Stimulated activated CD8-positive, alpha-beta memory T cell treated with anti-CD3 and anti-CD28 coated beads, Interleukin-15, amount 100 ng/mL, for 4 hours (primary cell): ENCODE results near the gene SVOPL.

Experiments
- DNase-seq, 2 donors: peaks; one replicate each; pipeline ENCODE4 v3.0.0-alpha.2; 2020; ENCODE audit warnings: low read depth in 2 of 2

The SVOPL gene

DNA sequence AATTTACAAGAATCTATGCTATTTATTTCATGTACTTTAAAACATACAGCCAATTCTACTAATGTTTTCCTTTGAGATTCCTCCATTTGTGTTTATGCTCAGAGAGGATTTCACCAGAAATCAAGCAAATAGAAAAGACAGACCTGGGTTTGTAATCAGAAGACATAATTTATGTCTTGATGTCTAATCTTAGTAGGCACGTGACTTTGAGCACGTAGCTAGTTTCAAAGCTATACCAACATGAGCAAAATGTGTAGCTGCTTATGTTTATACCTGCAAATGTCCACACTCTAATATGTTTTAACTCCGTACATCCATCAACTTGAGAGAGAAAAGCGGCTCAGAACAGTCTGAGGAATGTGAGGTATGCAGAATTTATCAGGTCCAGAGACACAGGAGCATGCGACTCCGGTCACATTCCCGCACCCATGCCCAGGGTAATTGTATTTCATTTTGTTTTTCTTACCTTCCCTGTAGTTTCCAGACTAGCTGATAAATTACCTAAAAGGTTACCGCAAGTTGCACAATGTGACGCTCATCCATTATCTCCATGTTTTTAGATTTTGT, 40.0 kb downstream of the SVOPL start:
- DNase-seq = no peak

DNA sequence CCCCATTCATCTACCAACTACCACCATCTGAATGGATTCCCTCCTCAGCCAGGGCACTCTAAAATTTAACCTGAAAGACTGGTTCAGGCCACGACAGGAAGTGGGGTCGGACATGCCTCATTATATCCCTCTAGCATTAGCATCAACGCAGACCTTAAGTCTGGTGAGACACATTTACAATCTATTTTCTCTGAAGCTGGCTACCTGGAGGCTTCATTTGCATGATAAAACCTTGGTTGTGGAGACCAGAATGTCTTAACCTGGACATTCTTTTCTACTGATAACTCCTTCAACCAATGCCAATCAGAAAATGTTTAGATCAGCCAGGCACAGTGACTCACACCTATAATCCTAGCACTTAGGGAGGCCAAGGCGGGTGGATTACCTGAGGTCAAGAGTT, 42.3 kb downstream of the SVOPL start:
- no peak for DNase-seq

DNA sequence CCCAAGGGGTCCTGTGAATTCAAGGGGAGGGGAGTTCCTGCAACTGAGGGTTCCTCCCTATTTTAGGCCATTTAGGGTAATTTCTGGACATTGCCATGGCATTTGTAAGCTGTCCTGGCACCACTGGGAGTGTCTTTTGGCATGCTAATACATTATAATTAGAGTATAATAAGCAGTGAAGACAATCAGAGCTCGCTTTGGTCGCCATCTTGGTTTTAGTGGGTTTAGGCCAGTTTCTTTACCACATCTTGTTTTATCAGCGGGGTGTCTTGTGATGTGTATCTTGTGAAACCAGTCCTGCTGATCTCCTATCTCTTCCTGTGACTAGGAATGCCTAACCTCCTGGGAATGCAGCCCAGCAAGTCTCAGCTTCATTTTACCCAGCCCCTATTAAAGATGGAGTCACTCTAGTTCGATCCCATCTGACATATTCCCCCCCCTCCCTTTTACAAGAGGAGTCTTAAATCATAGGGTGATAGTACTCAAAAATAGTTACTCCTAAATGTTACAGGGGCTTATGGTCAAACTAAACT, 43.2 kb downstream of the SVOPL start:
- DNase-seq = no peak

DNA sequence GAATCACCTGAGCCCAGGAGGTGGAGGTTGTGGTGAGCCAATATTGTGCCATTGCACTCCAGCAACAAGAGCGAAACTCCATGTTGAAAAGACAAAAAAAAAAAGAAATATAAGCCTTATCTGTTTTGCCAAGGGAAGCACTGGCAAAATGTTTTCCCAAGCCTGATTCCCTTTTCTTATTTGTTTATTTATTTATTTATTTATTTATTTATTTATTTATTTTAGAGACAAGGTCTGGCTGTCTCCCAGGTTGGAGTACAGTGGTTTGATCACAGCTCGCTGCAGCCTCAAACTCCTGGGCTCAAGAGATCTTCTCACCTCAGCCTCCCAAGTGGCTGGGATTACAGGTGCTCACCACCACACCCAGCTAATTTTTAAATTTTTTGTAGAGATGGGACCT, 44.2 kb downstream of the SVOPL start:
- DNase-seq = no peak

DNA sequence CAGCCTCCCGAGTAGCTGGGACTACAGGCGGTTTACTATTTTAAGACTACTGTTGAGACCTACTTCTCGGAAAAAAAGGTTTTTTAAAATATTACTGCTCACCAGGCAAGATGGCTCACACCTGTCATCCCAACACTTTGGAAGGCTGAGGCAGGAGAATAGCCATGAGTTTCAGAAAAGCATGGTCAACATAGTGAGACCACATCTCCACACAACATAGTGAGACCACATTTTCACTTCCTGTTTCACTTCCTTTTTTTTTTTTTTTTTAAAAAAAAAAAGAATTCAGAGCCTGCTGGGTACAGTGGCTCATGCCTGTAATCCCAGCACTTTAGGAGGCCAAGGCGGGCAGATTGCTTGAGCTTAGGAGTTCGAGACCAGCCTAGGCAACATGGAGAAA, 46.5 kb downstream of the SVOPL start:
- no peak for DNase-seq

DNA sequence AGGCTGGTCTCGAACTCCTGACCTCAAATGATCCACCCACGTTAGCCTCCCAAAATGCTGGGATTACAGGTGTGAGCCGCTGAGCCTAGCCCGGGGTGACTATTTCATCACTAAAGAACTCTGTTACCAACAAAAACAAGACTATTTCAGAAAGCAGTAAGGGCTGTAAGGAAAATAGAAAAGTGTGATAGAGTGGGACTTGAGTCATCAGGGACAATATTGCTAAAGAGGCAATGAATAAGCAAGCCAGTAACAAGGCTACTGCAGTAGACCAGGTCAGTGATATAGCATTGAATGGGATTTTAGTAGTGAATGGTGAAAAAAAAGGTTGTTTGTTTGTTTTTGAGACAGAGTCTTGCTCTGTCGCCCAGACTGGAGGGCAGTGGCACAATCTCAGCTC, 51.7 kb downstream of the SVOPL start:
- DNase-seq = no peak

DNA sequence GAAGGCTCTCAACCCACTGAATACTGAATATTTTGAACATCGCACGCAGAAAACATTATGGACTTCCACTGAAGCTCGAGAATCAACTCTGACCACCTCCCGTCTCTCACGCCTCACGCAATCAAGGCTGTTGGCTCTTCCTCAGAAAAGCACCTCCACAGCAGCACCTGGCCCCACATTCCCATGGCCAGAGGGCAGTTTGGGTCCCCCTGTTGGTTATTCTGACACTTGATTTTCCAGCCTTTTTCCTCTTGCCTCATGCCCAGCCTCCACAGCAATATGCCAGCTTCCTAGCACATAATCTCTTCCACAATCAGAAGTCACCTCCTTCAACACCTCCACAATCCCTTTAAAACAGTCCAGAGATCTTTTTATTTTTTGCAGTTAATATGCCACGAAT, 55.9 kb downstream of the SVOPL start:
- no peak for DNase-seq

DNA sequence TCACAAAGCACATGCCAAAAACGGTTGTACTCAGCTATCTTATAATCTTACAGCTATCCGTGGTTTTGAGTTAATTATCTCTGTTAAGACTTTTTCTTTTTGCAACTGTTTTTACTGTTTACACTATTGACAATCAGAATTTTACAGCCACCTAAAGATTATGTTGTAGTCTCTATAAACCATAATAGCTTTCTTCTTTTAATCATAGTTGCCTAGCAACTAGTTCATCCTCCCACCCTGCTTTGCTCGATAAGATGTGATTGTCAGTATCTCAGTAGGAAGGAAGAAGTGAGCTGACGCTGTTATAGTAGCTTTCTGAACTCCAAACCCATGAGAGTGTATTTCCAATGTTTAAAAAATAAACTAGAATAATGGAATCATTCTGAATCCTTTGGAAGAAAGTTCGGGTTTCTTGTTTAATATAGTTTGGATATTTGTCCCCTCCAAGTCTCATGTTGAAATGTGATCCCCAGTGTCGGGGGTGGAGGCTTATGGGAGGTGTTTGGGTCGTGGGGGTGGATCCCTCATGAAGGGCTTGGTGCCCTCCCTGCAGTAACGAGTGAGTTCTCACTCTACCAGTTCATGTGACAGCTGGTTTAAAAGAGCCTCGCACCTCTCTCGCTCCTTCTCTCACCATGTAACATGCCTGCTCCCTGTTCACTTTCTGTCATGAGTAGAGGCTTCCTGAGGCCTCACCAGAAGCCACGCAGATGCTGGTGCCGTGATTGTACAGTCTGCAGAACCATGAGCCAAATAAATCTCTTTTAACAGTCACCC, 68.1 kb downstream of the SVOPL start:
- no peak for DNase-seq

DNA sequence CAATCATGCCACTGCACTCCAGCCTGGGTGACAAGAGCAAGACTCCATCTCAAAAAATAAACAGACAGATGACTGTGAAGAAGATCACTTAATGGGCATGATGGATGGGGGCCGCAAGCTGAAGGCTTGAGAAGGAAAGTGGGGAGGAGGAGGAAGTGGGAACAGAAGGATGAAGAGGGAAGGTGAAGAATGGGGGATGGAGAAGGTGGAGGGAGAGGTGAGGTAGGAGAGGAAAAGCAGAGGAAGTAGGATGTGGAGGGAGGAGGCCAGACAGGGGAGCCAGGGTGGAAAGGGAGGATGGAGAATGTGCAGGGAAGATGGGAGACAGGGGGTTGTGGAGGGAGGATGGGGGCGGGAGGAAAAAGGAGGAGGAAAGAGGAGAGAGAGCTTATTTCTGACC, 68.8 kb downstream of the SVOPL start:
- no peak for DNase-seq

DNA sequence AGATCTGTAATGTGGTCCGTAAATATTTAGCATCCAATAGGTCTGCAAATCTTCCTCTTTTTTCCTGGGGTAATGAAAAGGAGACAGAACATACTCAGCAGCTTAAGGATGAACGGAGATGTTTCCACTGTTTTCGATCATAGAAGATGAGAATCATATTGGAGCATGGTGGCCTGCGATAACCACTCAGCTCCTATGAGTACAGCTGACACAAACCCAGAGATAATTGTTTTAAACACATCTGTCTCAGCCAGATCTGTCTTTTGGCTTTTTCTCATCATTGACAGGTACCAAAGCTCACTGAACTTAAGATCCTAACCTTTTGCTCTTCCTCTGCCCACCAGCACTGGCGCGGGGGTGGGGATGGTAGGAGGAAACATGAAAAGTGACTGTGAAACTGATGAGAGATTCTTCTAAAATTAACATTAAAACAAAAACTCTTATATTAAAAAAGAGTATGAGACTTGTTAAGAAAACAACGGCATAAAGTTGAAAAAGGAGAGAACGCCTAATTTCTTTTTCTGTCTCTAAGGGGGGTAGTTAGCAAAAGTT, 71.0 kb downstream of the SVOPL start:
- no peak for DNase-seq

DNA sequence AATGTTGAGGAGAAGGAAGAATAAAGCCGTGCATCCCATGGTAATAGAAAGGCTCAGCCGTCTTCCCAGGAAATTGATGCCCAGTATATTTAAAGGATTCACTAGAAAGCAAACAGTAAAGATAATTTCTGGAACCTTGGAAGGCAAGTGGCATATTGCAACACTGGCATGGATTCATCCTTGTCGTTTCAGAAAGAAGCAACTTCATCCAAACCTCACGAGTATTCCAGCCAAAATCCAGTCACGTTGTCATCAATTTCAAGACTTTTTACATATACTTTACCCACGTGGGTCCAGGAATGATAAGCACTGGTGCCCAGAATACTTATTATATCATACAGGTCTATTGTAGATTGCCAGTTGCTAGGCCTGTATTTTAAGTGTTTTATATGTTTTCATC, 73.8 kb downstream of the SVOPL start:
- no peak for DNase-seq

DNA sequence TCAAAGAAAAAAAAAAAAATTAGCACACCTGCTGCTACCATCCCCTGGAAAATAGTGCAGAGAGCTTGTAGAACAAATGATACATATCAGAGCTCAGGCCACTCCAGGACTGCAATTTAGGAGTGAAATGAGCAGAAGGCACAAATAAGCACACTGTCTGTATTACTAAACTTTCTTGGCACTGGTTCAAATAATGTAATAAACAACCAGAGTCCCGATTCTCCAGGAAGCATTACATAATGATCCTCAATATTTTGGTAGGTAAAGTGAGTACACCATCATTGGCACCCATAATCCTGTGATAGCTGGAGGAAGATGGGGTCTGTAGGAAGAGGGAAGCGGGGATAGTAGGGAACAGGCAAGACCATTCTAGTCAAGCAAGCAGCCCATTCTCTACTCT, 74.3 kb downstream of the SVOPL start:
- no peak for DNase-seq

DNA sequence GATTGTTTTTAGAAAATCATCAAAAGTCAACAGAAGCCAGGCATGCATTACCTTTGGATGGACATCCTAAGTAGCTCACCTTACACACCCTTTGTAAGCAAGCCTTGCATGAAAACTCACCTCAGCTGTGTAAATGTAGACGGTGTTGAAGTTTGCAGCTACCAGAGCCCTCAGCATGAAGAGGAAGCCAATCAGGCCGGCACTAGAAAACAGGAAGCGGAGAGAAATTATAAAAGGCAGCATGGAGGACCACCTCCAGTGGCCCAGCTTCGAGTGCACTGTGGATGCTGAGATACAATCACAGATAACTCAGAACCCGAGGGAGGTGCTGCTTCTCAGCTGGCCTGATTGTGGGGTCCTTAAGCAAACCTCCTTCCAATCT, 75.3 kb downstream of the SVOPL start:
- no peak for DNase-seq

DNA sequence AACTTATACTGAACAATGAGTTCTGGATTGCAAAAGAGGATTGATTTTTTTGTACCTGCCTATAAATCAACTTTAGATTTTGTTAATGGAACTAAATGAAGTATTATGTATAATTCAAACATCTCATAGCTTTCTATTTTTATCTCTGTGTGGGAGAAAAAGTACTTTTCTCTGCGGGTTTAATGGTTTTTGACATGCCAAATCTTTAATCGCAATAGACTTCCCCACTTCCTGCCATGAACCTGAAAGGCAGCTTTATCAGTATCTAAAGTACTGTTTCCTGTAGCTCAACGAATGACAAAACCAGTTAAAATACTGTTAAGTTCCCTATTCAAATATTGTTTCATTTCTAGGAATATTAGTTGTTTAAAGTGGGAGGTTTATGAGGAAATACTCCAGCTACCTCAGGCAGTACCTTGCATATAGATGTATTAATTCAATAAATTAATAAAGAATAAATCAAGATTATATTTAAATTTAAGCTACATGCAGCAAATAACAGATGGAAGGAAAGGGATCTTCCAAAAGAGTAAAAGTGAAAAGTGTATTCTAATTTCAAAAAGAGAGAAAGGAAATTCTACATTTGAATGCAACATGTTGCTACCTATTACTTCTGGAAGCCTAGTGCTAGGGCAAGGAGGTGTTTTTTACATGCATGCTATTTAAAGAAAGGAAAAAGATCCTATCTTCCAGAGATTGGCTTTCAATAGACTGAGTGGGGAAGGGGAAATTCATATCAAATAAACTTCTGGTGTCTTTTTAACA, 75.9 kb downstream of the SVOPL start:
- DNase-seq = no peak

DNA sequence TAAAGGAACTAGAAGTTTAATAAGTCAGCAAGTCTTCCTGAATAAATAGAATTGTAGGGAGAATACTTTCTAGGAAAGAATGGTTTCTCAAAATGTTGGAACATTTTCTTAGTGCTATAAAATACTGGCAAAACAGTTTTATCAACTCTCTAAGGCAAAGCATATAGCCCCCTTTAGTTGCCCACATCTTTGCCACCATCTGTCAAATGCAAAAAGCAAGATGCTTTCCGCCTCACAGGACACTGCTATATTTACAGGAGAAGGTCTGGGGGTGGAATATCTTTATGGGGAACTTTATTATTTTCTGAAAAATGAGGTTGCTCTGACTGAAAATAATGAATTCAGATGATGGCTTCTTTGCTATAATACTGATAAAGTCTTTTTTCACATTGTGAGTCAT, 78.3 kb downstream of the SVOPL start:
- no peak for DNase-seq

DNA sequence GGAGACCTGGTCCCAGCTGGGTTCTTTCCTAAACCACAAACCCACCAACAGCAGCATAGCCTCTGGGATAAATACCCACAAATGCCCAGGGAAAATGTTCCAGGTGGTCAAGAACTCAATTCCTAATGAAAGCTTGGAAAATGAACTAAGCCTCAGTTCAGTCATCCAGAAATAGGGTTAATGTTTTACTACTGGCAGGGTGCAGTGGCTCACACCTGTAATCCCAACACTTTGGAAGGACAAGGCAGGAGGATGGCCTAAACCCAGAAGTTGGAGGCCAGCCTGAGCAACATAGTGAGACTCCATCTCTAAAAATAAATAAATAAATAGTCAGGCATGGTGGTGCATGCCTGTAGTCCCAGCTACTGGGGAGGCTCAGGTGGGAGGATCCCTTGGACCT, 82.2 kb downstream of the SVOPL start:
- DNase-seq = no peak

DNA sequence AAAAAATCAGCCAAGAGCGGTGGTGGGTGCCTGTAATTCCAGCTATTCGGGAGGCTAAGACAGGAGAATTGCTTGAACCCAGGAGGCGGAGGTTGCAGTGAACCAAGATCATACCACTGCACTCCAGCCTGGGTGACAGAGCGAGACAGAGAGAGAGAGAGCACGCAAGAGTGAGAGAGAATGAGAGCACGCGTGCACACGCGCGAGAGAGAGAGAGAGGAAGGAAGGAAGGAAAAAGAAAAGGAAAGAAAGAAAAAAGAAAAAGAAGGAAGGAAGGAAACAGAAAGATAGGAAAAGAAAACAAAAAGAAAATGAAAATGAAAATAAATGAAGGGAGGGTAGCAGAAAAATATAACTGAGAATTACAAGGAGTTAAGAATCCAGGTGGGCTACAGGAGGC, 82.7 kb downstream of the SVOPL start:
- DNase-seq = no peak

DNA sequence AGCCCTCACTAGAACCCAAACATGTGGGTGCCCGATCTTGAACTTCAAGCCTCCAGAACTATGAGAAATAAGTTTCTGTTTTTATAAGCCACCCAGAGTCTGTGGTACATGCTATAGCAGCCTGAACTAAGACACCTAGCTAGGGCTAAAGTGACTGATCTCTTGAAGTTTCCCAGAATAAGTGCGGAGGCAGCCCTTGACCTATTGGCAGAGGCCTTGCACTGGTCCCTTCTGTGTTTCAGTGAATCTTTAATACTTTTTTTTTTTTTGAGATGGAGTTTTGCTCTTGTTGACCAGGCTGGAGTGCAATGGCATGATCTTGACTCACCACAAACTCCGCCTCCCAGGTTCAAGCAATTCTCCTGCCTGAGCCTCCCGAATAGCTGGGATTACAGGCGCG, 85.1 kb downstream of the SVOPL start:
- DNase-seq = no peak

DNA sequence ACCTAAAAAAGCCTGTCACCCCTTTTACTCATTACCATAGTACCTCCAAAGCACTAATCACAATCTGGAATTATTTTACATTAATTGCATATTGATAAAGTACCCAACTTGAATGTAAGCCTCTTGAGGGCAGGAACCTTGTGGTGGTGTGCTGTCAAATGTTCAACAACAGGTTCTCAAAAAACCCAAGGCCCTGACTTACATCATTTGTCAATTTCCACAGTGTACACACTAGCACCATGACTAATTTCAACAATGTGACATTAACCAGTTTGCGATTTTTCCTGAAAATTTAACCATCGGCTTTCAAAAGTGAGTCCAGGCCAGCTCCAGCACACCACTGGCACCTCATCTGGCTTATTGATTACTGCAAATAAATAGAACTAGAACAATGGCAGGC, 87.5 kb downstream of the SVOPL start:
- DNase-seq = no peak

DNA sequence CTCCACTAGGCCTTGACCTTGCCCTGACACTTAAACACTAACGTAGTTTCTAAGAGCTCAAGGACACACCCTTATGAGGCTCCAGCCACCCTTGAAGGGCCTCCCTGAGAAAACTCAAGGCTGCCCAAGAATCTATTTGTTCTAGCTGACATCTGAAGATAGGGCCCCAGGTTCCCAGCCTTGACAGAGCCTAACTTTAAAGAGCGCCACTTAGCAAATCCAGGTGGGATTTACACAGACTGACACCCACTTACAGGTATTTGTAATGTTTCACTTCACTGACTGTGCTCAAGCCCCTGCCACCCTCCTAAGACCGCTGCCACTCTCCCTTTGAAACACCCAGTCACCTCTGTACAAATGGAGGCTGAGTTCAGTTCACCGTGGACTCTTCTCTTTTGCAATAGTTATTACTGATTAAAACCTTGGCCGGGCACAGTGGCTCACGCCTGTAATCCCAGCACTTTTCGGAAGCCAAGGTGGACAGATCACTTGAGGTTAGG, 90.4 kb downstream of the SVOPL start:
- DNase-seq = no peak

DNA sequence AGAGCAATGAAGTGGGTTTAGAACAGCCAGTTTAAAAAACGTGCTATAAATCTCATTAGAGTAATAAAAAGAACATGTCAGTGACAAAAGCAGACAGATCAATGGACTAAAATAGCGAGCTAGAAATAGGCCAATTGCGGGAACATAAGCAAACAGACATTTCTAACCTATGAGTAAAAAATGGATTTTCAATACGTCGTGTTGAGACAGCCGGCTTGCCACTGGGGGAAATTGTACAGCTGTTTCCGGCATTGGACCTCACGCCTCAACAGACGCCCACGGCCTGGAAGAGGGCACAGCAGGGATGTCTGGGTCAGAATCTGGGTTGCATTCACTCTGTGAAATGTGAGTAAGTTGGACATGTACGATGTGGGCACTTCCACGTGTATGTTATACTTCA, 92.9 kb downstream of the SVOPL start:
- DNase-seq = no peak
